Kidney (tissue), 14 donors: ENCODE data around the gene ASTL. TPM values are rescaled to one million over a fixed set of nuclear protein-coding genes. Genes with fewer than 3 reads are reported as not detected.

Experiments
- DNase-seq, 5 donors: peaks; one replicate each; pipeline ENCODE4 v3.0.0-alpha.2; 2013 to 2020
- FAIRE-seq: peaks from 2 replicates; lab custom pipeline; 2012; peaks lifted over from hg19 to GRCh38; lab: Jason Lieb, UNC
- H3K27ac ChIP-seq, 2 donors: one replicate each; pipeline ENCODE4 v1.7.0; 2013; ENCODE audit warnings: low read depth in 2 of 2, low read length in 2 of 2, inconsistent platforms in 1 of 2
- H3K27me3 ChIP-seq: one replicate; pipeline ENCODE4 v1.7.1; 2013; ENCODE audit warnings: low read length, inconsistent platforms; ENCODE audit not compliant: control insufficient read depth, insufficient read depth
- H3K36me3 ChIP-seq, 3 donors: one replicate each; pipeline versions ENCODE4 v1.7.0 to v1.7.1; 2013; ENCODE audit warnings: low read length in 3 of 3, control low read depth in 1 of 3, inconsistent platforms in 1 of 3; ENCODE audit not compliant: insufficient read depth in 3 of 3, control insufficient read depth in 2 of 3
- H3K4me1 ChIP-seq, 3 donors: one replicate each; pipeline versions ENCODE4 v1.7.0 to v1.7.1; 2013; ENCODE audit warnings: low read length in 3 of 3, inconsistent platforms in 1 of 3, low read depth in 1 of 3; ENCODE audit not compliant: control insufficient read depth in 2 of 3, insufficient read depth in 2 of 3
- H3K4me3 ChIP-seq, 3 donors: one replicate each; pipeline versions ENCODE4 v1.7.0 to v1.8.1; 2013; ENCODE audit warnings: low read length in 3 of 3, control low read depth in 1 of 3, inconsistent platforms in 1 of 3
- H3K9ac ChIP-seq, 3 donors: one replicate each; pipeline versions ENCODE4 v1.7.0 to v1.7.1; 2013; ENCODE audit warnings: low read length in 3 of 3, control low read depth in 1 of 3, inconsistent platforms in 1 of 3
- H3K9me3 ChIP-seq, 3 donors: one replicate each; pipeline versions ENCODE4 v1.7.0 to v1.7.1; 2013; ENCODE audit warnings: low read length in 3 of 3, control low read depth in 1 of 3, inconsistent platforms in 1 of 3; ENCODE audit not compliant: control insufficient read depth in 2 of 3, insufficient read depth in 1 of 3
- CTCF ChIP-seq: IDR thresholded peaks from 3 replicates; pipeline ENCODE4 v1.5.1; 2012; ENCODE audit warnings: mild to moderate bottlenecking, moderate library complexity, borderline replicate concordance; ENCODE audit not compliant: insufficient read depth; ENCODE audit errors: extremely low read depth
- intact Hi-C: fragments of 100-400 bp; cut with DNase I; formaldehyde crosslinking; loops from one replicate; pipeline ENCODE4 v1.11.1; 2022
- polyA plus RNA-seq: library from polyadenylated mRNA; stranded (reverse); fragments of 350-450 nt; fragmentation: Illumina TruSeq; extraction: RNeasy Lipid Tissue Mini Kit (QIAGEN cat#74804); gene quantifications from one replicate; pipeline ENCODE4 v1.2.3, GENCODE V29; 2014; ENCODE audit warnings: low read depth, low replicate concordance; ENCODE audit not compliant: insufficient read depth
- total RNA-seq: library from RNA; stranded (reverse); fragmentation: NEBNext Ultra II Directional; extraction: Animal tissue kit (Norgen Biotek cat#: 25700); gene quantifications from one replicate; pipeline ENCODE4 v1.2.1, GENCODE V29; 2021
- donor health status: control.
- donor health status: control.
- donor health status: control.
- donor health status: control.
- donor health status: control.
- donor health status: DM: yes; HTN: yes; CAD: no.
- donor health status: Normal renal cell carcinoma (clear cell type).

Gene ASTL
- total and polyA plus RNA-seq, 2 donors from 2014 or later = not detected

GRCh38 chr2:96091711-96092572 is 46.4 kb downstream of the ASTL start:
- Histone ChIP-seq H3K27ac (no peak overlapping the region), H3K9me3 (no peaks in the 10 kb centered on the region), H3K4me1 (no peaks in the 10 kb centered on the region), H3K27me3 (no peaks in the 10 kb centered on the region), H3K9ac (no peak overlapping the region), H3K4me3 (no peak overlapping the region), H3K36me3 (no peaks in the 10 kb centered on the region)
- no peak for FAIRE-seq
- no peak for TF ChIP-seq CTCF
- intact Hi-C loops = no loop called here
- peak in 2 of 5 donors; percentile 9 to 32 for DNase-seq

GRCh38 chr2:96091141-96091710 is 47.1 kb downstream of the ASTL start:
- TF ChIP-seq CTCF = no peak
- FAIRE-seq (no peak), DNase-seq (peak in 1 of 5 donors; percentile 6)
- intact Hi-C loops = no loop called here
- Histone ChIP-seq H3K4me3 (no peak overlapping the region), H3K36me3 (no peaks in the 10 kb centered on the region), H3K27me3 (no peaks in the 10 kb centered on the region), H3K9ac (no peak overlapping the region), H3K9me3 (no peaks in the 10 kb centered on the region), H3K27ac (no peak overlapping the region), H3K4me1 (no peaks in the 10 kb centered on the region)

- Histone ChIP-seq H3K27me3 (no peaks in the 10 kb centered on the region), H3K4me1 (no peaks in the 10 kb centered on the region), H3K9ac (no peak overlapping the region), H3K4me3 (no peak overlapping the region), H3K27ac (no peak overlapping the region), H3K9me3 (no peaks in the 10 kb centered on the region), H3K36me3 (no peaks in the 10 kb centered on the region)
- FAIRE-seq (no peak), DNase-seq (peak in 1 of 5 donors; percentile 7)
- TF ChIP-seq CTCF = no peak
- intact Hi-C loops = no loop called here
Measured at GRCh38 chr2:96090196-96090926, 47.9 kb downstream of the ASTL start.
